Measurements from ENCODE around the gene ZNF324. TPM values are rescaled to one million over a fixed set of nuclear protein-coding genes. Genes with fewer than 3 reads are reported as not detected.

Gene ZNF324
- total and polyA plus RNA-seq, 3 donors from 2014 or later, result 7.8 to 24.8 (median 23.2) TPM

- DNase-seq, result no peak
- H3K27ac ChIP-seq, result no peak overlapping the region
- H3K27me3 ChIP-seq, result no peaks in the 10 kb centered on the region
- H3K36me3 ChIP-seq (ENCODE audit: low read depth, missing control alignments), result no peaks in the 10 kb centered on the region
- WGBS, 2 donors, result 89 to 91% methylated on average over 5 of the region's 5 CpGs
- no peak overlapping the region for H3K4me3 ChIP-seq
- intact Hi-C loops (cut with DNase I; ENCODE audit: low total_unique reads), result no loop called here
- TF ChIP-seq CTCF (IDR thresholded peaks at IDR 0.05) (no peak), POLR2A (IDR thresholded peaks at IDR 0.05) (no peak)
- H3K4me1 ChIP-seq, result no peaks in the 10 kb centered on the region
- H3K9me3 ChIP-seq, result no peaks in the 10 kb centered on the region
Measured at GRCh38 chr19:58491393-58491792, 24.5 kb downstream of the ZNF324 start.

- H3K4me3 ChIP-seq, result no peak overlapping the region
- no peaks in the 10 kb centered on the region for H3K9me3 ChIP-seq
- no peak for DNase-seq
- H3K36me3 ChIP-seq (ENCODE audit: low read depth, missing control alignments), result no peaks in the 10 kb centered on the region
- WGBS, 2 donors, result 75 to 91% methylated on average over 14 of the region's 14 CpGs
- intact Hi-C loops (cut with DNase I; ENCODE audit: low total_unique reads), result no loop called here
- H3K27ac ChIP-seq, result no peak overlapping the region
- TF ChIP-seq CTCF (IDR thresholded peaks at IDR 0.05), result no peak
- TF ChIP-seq POLR2A (IDR thresholded peaks at IDR 0.05), result no peak
- no peaks in the 10 kb centered on the region for H3K27me3 ChIP-seq
- no peaks in the 10 kb centered on the region for H3K4me1 ChIP-seq
Measured at GRCh38 chr19:58492265-58492664, 25.4 kb downstream of the ZNF324 start.

GRCh38 chr19:58497634-58498170 is 30.8 kb downstream of the ZNF324 start:
- Histone ChIP-seq H3K36me3 (ENCODE audit: low read depth, missing control alignments) (no peaks in the 10 kb centered on the region), H3K27ac (no peak overlapping the region), H3K4me3 (no peak overlapping the region), H3K27me3 (no peaks in the 10 kb centered on the region), H3K9me3 (no peaks in the 10 kb centered on the region), H3K4me1 (peaks cover 16% of the 10 kb centered on the region)
- 77 to 82% methylated on average over 4 to 8 of the region's 8 CpGs for WGBS, 2 donors
- no peak for DNase-seq
- intact Hi-C loops (cut with DNase I; ENCODE audit: low total_unique reads), result no loop called here
- no peak for TF ChIP-seq CTCF (IDR thresholded peaks at IDR 0.05)
- no peak for TF ChIP-seq POLR2A (IDR thresholded peaks at IDR 0.05)

- TF ChIP-seq POLR2A (IDR thresholded peaks at IDR 0.05), result no peak
- TF ChIP-seq CTCF (IDR thresholded peaks at IDR 0.05), result no peak
- no peaks in the 10 kb centered on the region for H3K9me3 ChIP-seq
- no peak for DNase-seq
- H3K4me1 ChIP-seq, result peaks cover 16% of the 10 kb centered on the region
- 45 to 60% methylated on average over 17 to 22 of the region's 22 CpGs for WGBS, 2 donors
- peak overlapping the region in 1 of 2 donors; percentile 79 for H3K27ac ChIP-seq
- peak overlapping the region; percentile 61 to 74 for H3K4me3 ChIP-seq
- intact Hi-C loops (cut with DNase I; ENCODE audit: low total_unique reads), result no loop called here
- no peaks in the 10 kb centered on the region for H3K27me3 ChIP-seq
- H3K36me3 ChIP-seq (ENCODE audit: low read depth, missing control alignments), result no peaks in the 10 kb centered on the region
Measured at GRCh38 chr19:58498316-58499020, 31.6 kb downstream of the ZNF324 start.
